GM18873 (cell line): Measurements from ENCODE around the gene PNPO.

Experiments used
- ATAC-seq: cut with Tn5 transposase; IDR thresholded peaks from one replicate; pipeline ENCODE4 v1.9.1; 2021; ENCODE audit warnings: mild to moderate bottlenecking, moderate library complexity, moderate number of reproducible peaks; ENCODE audit not compliant: unreplicated experiment, low FRiP score

PNPO gene

DNA sequence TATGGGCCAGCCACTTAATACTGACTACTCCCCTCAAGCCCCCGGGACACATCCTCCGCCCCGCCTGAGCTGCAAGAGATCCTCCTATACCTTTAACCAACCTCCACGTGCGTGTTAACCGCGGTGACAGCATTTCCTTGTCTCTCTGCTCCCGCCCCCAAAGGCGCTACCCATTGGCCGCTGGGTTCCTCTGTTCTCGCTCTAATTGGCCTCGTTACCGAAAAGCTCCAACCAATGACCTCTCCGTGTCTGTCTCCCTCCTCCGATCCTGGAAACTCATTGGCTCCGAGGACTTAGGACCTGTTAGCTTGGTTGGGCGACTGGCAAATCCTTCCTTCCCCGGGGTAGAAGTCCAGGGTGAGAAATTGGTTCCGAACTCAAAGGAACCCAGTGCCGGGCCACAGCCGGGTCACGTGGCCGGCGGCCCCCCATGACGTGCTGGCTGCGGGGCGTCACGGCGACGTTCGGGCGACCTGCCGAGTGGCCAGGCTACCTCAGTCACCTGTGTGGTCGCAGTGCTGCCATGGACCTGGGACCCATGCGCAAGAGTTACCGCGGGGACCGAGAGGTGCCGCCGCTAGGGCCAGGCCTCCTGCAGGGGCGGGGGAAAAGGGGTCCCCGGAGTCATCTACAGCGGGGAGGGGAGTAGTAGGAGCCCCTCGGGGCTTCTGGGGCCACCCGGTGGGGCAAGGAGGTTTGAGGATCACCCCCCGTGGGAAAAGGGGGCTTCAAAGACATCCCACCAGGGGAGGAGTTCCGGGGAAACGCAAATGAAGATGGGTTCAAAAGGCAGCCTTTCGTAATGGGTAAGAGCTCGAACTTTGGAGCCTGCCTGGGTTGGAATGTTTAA, at the start of gene PNPO:
Gene PNPO (plus strand): TSS at position 326 of the 850 bp plus-strand sequence. CDS start 105 bp downstream, at position 431.
- ATAC-seq, result peak; percentile 77

DNA sequence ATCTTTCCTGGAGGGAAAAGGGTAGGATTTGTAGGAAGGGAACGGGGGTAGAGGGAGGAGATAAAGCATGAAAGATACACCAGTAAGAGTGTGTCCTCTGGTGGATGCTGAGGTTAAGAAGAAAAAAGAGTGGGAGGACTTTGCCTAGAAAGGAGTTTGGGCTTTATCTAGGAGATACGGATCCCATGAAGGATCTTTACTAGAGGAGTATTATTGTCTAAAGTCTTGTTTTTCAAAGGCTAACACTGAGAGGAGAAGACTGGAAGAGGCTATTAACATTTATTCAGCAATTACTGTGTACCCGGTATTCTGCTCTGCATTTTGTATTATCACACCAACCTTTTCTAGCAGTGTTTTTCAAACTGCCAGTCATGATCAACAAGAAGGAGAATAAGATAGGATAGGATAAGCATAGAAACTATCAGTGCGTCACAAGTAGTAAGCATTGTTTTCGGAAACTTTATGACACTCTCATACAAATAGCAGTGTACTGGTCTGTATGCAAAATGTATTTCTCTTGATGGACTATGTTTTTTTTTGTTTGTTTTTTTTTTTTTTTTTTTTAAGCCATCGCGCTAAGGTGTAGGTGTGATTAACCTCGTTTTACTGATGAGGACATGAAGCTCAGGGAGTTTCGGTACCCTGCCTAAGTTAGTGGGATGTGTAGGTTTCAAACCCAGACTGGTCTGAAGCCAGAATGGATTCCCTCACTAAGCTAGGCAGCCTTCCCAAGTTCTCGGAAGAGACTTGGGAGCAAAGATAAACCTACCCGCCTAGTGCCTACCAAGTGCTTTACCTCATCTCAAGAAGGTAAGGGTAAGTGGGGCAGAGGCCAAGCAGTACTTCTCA, 46.6 kb upstream of the PNPO start:
- ATAC-seq, result no peak

GRCh38 chr17:47895347-47895855, 46.0 kb upstream of the PNPO start:
- ATAC-seq, result no peak

- peak; percentile 90 for ATAC-seq
Measured at GRCh38 chr17:47895856-47896671, 45.3 kb upstream of the PNPO start, which contains the start of gene SP2. SP2 (plus strand) TSS chr17:47896236; CDS start chr17:47896287, 51 bp downstream.

- ATAC-seq, result no peak
Measured at GRCh38 chr17:47896672-47897490, 44.5 kb upstream of the PNPO start.

DNA sequence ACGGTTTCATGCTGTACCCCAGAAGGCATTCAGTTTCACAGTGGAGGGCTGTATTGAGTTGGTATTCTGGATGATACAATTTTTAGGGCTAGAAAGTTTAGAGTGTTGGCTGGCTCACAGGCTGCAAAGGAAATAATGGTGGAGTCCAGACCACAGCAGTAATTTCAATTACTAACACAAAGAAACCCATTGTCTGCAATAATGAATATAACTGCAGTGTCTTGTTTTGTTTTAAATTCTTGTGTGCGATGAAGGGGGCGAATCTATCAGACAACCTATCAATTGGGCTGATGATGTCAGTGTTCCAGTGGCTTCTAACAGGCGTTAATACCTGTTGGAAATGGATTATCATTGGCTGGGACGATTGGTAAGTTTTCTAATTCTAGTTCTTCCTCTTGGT, 43.8 kb upstream of the PNPO start:
- no peak for ATAC-seq

DNA sequence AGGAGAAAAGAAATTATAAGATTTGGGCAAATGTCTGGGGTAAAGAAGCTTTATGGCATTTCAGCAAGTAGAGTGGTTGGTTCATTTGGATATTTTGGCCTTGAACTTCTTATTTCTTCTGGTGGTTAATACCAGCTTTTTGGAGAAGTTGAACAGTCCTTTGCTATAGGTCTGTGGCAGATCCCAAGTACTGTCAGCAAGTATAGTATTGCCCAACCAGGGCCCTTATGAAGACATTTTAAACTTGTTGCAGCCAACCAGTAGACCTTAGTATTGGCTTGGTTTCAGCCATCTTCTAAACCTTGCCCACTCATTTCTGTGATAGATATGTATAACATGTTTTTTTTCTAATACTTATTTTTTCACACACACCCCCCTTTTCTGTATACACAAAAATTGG, 43.1 kb upstream of the PNPO start:
- ATAC-seq, result no peak

DNA sequence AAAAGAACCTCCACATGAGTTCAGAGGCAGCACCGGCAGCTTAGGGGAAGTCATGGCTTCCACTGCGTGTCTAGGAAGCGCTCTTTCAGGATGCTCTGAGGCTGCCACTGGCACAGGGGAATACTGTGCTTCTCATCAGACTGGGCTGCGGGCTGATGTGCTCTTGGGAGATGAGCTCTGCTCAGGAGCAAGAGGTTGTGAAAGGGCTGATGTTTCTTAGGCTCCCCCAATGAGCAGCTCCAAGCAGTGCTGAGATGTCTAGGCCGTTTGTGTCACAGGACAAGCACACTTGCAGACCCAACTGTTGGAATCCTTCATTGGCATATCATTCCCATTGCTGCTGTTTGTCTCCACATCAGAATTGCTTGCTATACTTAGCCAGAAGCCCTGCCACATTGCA, 41.7 kb upstream of the PNPO start:
- ATAC-seq, result no peak

DNA sequence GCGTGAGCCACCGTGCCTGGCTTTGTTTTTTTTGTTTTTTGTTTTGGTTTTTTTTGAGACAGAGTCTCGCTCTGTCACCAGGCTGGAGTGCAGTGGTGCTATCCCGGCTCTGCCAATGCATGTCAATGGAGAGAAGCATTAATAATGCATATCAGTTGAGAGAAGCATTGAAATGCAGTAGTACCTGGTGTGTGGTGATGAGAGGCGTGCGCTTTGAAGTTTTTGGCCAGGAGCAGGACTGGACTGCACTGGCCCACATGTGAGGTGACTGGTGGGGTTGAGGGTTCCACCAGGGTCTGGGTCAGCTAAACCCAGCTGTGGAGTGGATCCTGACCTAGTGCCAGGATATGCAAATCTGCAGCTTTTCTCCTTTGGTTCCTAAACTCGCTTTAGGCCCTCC, 39.9 kb upstream of the PNPO start:
- ATAC-seq, result no peak

DNA sequence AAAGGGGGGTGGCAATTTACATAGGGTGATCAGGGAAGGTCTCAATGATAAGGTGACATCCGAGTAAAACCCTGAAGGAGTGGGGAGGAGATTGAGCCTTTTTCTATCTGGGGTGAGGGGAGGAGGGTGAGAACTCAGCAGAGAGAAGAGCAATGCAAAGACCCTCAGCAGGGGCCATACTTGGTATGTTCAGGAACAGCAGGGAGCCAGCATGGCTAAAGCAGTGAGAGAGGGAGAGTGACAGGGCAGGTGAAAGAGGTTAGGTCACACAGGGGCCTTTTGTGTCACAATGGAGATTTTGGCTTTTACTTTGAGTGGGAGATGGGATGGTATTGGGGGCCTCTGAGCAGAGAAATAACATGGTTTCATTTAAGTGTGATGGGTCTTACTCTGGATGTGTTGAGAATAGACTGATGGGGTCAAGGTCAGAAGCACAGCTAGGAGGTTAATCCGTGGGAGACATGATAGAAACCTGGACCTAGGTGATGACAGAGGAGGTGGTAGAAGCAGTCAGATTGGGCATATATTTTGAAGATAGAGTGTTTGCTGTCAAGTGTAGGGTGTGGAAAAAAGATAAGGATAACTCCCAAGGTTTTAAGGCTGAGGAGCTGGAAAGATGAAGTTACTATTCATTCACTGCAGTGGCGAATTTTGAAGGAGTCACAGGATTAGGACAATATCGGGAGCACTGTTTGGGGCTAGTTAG, 39.2 kb upstream of the PNPO start:
- no peak for ATAC-seq

DNA sequence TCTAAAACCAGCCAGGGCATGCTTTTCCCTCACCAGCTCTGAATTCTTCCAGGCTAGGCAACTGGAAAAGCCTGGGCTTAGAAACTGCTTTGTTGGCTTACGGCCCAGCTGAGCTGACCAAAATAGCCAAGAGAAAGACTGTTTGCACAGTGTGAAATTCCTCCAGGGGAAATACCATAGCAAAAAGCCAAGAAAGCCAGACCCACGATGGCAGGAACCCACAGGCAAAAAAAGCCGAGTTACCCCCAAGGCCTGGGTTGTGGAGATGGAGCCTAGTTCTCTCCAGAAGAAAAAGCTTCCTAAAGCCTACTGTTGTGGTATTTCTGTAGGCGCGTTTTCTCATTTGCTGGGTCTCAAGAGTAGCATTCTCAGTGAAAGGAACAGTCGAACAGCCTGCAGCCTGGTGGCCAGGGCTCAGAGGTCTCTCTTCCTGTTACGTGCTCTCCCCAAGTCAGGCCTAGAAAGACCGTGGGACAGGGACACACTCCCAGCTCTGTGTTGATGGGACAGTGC, 36.1 kb upstream of the PNPO start:
- no peak for ATAC-seq

DNA sequence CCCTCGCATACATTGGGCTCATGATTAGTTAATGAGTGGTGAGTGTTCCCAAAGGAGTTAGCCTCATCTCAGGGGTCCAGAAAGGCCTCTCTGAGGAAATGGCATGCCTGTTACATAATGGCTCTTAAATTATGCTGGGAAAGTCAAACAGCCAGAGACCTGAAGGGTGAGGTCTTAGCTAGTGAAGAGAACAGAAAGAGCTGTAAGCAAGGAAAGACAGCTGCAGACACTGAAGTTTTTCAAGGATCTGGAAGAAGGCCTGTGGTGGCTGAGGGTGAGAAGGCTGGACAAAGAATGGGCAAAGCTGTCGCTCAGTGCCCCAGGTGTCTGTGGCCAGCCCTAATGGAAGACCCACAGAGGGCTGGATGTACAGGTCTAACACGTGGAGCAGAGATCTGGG, 34.9 kb upstream of the PNPO start:
- no peak for ATAC-seq

DNA sequence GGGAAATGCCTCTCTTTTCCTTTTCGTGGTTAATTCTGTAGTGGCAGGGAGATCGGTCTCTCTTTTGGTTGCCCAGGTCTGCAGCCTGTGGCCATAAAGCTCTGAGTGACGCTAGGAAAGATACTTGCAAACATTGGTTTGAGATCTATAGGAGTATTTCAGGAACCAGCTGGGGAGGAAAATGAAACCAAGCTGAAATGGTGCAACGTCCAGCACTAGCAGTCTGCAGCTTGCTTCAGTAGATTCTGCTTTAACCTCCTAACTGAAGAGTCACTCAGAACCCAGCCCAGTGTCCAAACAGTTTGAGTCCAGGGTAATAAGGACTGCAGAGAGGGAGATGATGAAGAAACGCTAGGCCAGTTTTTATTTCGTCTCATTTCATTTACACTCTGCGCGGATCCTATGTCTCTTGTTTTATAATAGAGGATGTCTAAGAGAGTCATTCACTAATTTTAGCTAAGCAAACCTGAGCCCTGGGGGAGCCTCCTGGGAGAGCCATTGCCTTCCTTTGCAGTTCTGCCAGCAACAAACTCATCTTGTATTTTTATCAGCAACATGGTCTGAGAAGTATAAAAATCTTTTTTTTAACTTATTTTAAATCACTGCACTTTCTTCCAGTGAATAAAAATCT, 33.3 kb upstream of the PNPO start:
- no peak for ATAC-seq

GRCh38 chr17:47913050-47913449, 28.3 kb upstream of the PNPO start:
- ATAC-seq, result no peak

DNA sequence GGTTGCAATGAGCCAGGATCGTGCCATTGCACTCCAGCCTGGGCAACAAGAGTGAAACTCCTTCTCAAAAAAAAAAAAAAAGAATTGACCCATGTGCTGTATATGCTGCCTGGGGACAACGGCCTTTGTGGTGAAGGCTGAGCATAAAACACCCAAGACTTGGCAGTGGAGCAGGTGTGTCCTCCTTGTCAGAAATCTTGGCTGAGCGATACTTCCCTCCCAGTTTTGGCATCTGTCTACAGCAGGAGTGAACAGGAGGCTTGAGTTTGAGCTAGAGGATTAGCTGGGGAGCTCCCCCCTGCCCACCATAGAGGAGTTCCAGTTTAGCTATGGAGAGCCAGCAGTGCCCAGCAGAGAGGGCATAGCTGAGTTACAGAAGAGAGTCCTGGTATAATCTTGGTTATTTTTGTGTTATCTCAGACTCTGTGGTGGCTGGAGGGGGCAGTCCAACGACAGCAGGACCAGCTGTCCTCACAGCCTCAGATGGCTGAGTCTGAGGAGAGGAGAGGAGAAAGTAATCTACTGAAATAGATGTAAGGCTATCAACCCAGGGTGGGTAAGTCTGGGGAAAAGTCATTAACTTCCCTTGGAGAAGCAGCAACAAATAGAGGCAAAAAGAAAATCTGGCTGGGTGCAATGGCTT, 26.9 kb upstream of the PNPO start:
- no peak for ATAC-seq

DNA sequence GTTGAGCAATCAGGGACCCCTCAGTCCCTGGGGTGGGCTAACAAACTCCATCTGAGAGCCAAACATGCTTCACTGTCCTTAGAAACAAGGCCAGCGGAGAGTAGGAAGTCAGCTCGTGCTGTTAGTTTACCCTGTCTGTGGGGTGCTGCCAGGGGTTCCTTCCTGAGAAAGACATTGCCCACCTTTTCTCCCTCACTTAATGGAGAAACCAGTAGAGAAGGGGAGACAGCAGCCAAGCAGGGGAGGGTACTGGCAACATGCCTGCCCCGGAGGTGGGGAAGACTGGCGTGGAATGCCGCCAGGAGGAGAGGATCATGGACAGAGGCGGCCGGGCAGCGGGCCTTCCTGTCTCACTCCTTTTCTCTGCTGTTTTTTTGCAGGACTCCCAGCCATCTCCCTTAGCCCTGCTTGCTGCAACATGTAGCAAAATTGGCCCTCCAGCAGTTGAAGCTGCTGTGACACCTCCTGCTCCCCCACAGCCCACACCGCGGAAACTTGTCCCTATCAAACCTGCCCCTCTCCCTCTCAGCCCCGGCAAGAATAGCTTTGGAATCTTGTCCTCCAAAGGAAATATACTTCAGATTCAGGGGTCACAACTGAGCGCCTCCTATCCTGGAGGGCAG, 25.5 kb upstream of the PNPO start:
- ATAC-seq, result no peak

DNA sequence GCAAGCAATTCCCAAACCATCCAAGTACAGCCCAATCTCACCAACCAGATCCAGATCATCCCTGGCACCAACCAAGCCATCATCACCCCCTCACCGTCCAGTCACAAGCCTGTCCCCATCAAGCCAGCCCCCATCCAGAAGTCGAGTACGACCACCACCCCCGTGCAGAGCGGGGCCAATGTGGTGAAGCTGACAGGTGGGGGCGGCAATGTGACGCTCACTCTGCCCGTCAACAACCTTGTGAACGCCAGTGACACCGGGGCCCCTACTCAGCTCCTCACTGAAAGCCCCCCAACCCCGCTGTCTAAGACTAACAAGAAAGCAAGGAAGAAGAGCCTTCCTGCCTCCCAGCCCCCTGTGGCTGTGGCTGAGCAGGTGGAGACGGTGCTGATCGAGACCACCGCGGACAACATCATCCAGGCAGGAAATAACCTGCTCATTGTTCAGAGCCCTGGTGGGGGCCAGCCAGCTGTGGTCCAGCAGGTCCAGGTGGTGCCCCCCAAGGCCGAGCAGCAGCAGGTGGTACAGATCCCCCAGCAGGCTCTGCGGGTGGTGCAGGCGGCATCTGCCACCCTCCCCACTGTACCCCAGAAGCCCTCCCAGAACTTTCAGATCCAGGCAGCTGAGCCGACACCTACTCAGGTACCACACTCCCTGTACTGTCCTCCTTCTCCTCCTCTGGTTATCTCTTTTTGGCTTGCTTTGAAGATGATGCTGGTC, 24.7 kb upstream of the PNPO start:
- ATAC-seq, result no peak
